DMS53 treated with DMSO at 0.1 percent for 48 hours (cell line): ENCODE results near the gene NDUFS3.

Experiments
- DNase-seq: peaks from one replicate; lab custom pipeline; 2025; ENCODE audit not compliant: unreplicated experiment; lab: John Stamatoyannopoulos, UW

Gene NDUFS3

DNA sequence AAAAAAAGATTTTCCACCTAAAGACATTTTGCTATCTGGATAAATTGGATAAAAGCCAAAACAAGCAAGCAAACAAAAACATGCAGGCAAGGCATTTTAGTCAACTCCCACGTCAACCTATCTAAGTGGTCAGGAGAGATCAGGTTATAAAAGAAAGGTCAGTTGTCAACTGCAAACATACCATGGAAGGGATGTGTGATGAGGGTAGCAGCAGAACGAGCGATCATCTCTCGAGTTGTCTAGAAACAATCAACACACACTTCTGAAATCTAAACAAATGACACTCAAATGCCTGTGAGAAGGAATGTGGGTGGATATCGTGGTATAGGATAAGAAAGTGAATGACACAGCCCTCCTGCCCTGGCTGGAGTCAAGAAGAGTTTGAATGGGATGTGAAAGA, 52.6 kb downstream of the NDUFS3 start:
- no peak for DNase-seq
